GM18858 (cell line): ENCODE measurements around the gene MAB21L2.
"Not testable (repeated sequence)": the region's sequence is repeated elsewhere in the genome, so short reads cannot be mapped to it uniquely, and the experiment has no call there.

ENCODE experiments used
- ATAC-seq: cut with Tn5 transposase; IDR thresholded peaks from one replicate; pipeline ENCODE4 v1.9.1; 2021; ENCODE audit not compliant: unreplicated experiment

Gene MAB21L2

GRCh38 chr4:150582146-150582872 lies at the start of gene MAB21L2:
Gene MAB21L2, plus strand, starts transcription at chr4:150582151. Its CDS starts 879 bp downstream, at chr4:150583030.
- ATAC-seq: no peak

GRCh38 chr4:150533673-150534072 lies 48.3 kb upstream of the MAB21L2 start:
- no peak for ATAC-seq

GRCh38 chr4:150534818-150535217 lies 47.1 kb upstream of the MAB21L2 start:
- ATAC-seq: no peak

- ATAC-seq: not testable (repeated sequence)
Observed at GRCh38 chr4:150537911-150538310, 44.0 kb upstream of the MAB21L2 start.

GRCh38 chr4:150540536-150540935 lies 41.4 kb upstream of the MAB21L2 start:
- no peak for ATAC-seq

- ATAC-seq: no peak
Observed at GRCh38 chr4:150540959-150541360, 41.0 kb upstream of the MAB21L2 start.

GRCh38 chr4:150541681-150542080 lies 40.3 kb upstream of the MAB21L2 start:
- ATAC-seq: no peak

GRCh38 chr4:150543042-150543441 lies 38.9 kb upstream of the MAB21L2 start:
- ATAC-seq: no peak

- no peak for ATAC-seq
Observed at GRCh38 chr4:150546286-150546685, 35.7 kb upstream of the MAB21L2 start.

- ATAC-seq: no peak
Observed at GRCh38 chr4:150547154-150547838, 34.7 kb upstream of the MAB21L2 start.

GRCh38 chr4:150557811-150558210 lies 24.1 kb upstream of the MAB21L2 start:
- not testable (repeated sequence) for ATAC-seq

- ATAC-seq: no peak
Observed at GRCh38 chr4:150561143-150561737, 20.7 kb upstream of the MAB21L2 start.

GRCh38 chr4:150562250-150562649 lies 19.7 kb upstream of the MAB21L2 start:
- no peak for ATAC-seq

GRCh38 chr4:150562751-150563150 lies 19.2 kb upstream of the MAB21L2 start:
- no peak for ATAC-seq

- ATAC-seq: not testable (repeated sequence)
Observed at GRCh38 chr4:150564967-150565366, 17.0 kb upstream of the MAB21L2 start.

- no peak for ATAC-seq
Observed at GRCh38 chr4:150567070-150567469, 14.9 kb upstream of the MAB21L2 start.

- ATAC-seq: no peak
Observed at GRCh38 chr4:150569384-150569987, 12.5 kb upstream of the MAB21L2 start.

- ATAC-seq: no peak
Observed at GRCh38 chr4:150569998-150570535, 11.9 kb upstream of the MAB21L2 start.

GRCh38 chr4:150570862-150571261 lies 11.1 kb upstream of the MAB21L2 start:
- no peak for ATAC-seq

GRCh38 chr4:150572704-150573504 lies 9.0 kb upstream of the MAB21L2 start:
- ATAC-seq: no peak

- no peak for ATAC-seq
Observed at GRCh38 chr4:150573534-150573933, 8.4 kb upstream of the MAB21L2 start.
